NCI-H345 (cell line): ENCODE data around the gene KRTAP9-7.

Source experiments
- DNase-seq: peaks from one replicate; lab custom pipeline; 2025; lab: John Stamatoyannopoulos, UW

Gene KRTAP9-7

GRCh38 chr17:41322094-41322902, 46.8 kb downstream of the KRTAP9-7 start:
- peak; percentile 47 for DNase-seq

GRCh38 chr17:41322903-41323895, 47.7 kb downstream of the KRTAP9-7 start:
- DNase-seq = no peak

- DNase-seq = peak; percentile 4
These were observed 48.9 kb downstream of the KRTAP9-7 start for GRCh38 chr17:41324180-41325075.

GRCh38 chr17:41325126-41325525, 49.6 kb downstream of the KRTAP9-7 start:
- no peak for DNase-seq

- DNase-seq = no peak
These were observed 50.1 kb downstream of the KRTAP9-7 start for GRCh38 chr17:41325611-41326010.
